GM12875 (cell line): Measurements from ENCODE around the gene LGR5.

ENCODE experiments used
- H3K4me3 ChIP-seq: one replicate; pipeline ENCODE4 v1.5.1; 2011; ENCODE audit warnings: low read depth, low read length, control low read depth
- TF ChIP-seq, protein P1 (sequence below): IDR thresholded peaks from 2 replicates; pipeline ENCODE4 v1.5.1; 2011; ENCODE audit warnings: low read depth, mild to moderate bottlenecking, control low read depth, inconsistent platforms, low read length, moderate library complexity, borderline replicate concordance; ENCODE audit not compliant: insufficient read depth

LGR5 gene

DNA sequence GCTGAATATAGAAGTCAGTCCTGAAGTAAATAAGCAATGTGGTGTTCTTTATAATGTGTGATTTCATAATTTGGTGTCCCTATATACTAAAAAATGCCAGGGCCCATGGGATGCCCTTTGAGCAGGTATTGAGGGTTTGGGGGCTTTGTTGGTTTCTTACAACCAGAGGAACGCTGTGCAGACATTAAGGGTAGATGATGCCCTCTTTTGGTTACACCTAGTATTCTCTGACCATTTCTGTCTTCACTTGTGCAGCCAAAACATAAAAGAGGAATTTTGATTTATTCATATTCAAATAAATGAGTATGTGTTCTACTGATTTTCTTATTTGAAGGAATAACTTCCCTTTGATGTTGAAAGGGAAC, 3.0 kb downstream of the LGR5 start:
- no peak overlapping the region for H3K4me3 ChIP-seq
- TF ChIP-seq, protein P1, sequence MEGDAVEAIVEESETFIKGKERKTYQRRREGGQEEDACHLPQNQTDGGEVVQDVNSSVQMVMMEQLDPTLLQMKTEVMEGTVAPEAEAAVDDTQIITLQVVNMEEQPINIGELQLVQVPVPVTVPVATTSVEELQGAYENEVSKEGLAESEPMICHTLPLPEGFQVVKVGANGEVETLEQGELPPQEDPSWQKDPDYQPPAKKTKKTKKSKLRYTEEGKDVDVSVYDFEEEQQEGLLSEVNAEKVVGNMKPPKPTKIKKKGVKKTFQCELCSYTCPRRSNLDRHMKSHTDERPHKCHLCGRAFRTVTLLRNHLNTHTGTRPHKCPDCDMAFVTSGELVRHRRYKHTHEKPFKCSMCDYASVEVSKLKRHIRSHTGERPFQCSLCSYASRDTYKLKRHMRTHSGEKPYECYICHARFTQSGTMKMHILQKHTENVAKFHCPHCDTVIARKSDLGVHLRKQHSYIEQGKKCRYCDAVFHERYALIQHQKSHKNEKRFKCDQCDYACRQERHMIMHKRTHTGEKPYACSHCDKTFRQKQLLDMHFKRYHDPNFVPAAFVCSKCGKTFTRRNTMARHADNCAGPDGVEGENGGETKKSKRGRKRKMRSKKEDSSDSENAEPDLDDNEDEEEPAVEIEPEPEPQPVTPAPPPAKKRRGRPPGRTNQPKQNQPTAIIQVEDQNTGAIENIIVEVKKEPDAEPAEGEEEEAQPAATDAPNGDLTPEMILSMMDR, result no peak

DNA sequence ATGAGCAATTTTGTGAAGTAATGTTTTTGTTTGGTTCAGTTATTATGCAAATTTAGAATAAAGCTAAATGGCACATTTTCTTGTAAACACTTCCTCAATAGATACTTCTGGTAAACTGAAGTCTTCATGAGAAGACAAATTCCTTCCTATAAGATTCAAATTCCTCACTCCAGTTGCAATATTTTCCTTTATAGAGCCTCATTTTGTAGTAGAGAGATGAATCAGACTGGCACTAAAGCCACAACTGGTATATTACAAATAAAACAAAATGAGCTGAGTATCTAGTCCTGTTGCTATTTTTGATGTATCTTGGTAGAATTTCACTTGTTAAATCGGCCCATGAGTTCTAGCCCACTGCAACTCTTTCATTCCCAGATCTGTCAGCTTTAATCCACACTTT, 5.5 kb downstream of the LGR5 start:
- TF ChIP-seq, protein P1, result no peak
- H3K4me3 ChIP-seq, result no peak overlapping the region

DNA sequence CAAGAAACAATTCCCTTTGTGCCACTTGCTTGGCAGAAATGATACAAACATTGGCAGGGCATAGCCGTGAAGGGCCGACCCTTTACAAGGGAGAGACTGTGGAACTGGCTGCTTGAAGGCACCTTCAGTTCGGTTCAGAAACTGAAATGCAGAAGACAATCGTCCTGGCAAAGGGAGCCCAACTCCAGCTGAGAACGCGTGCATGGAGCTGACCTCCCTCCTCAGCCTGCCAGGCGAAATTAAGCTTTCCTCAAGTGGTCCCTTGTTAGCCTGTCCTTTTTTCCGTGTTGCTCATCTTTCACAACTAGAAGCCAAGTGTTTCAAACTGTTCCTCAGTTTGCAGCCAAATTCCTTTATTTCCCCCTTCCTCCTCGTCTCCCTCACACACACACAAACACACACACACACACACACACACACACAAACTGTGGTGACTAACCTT, 8.1 kb downstream of the LGR5 start:
- no peak overlapping the region for H3K4me3 ChIP-seq
- TF ChIP-seq, protein P1, result no peak

DNA sequence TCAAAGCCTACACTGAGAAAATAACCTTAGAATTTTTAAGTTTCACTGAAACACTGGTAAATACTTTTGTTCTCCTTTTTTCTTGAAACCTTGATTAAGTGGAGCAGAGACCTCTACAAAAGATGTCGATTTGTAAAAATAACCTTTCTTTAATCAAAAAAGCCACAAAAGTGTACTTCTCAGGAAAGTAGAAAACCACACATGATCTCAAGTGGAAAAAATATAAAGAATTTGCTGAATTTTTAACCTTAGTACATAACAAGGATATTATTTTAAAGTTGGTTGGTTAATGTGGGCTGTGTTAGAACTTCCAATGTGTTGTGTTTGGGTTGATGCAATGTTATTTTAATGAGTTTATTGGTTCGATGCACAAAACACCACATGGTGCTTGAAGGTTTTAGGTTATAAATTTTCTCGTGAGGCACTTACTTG, 8.6 kb downstream of the LGR5 start:
- TF ChIP-seq, protein P1, result no peak
- H3K4me3 ChIP-seq, result no peak overlapping the region

DNA sequence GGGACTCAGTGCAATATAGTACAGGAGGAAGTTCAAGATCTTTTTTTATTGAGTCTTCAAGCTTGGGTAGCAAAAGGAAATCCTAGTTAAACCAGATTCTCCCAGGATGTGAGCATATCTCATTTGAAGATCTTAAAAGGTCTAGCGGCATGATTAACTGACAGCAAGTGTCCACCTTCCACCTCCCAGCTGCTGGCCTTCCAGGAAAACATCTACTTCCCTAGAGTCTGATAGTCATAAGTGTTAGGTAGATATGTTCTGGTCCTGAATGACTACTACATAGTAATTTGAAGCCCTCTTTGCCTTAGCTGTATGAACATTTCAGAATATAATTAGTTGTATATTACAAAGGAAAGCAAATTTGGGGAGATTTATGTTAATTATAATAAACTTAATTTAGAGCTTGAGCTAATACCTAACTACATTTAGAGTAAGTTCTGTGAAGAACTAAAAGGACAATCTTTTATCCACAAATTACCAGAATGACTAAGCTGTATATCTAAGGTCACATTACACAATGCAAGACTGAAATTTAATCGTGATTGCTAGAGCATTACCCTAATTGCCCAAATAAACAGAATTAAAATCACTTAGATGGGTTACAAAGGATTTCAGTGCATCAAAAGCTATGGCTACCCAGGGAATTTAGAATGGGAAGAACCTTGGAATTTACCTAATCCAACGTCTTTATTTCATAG, 9.9 kb downstream of the LGR5 start:
- H3K4me3 ChIP-seq, result no peak overlapping the region
- TF ChIP-seq, protein P1, result no peak

DNA sequence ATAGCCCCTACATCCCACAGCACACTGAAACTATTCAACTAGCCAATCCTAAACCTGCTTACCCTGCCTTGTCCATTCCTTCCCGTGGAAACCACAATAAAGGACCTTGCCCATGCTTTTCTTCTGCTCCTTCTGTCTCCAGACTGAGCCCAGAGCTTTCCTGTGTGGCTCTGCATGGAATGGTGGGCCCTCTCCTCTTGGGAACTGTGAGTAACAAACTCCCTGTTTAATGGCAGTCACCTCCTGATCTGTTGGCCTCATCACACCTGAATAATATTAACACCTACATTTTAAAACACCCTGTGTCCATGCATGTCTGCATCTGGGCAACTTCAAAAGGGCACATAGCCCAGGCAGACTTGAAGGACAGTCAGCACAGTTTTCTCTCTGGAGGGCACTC, 12.4 kb downstream of the LGR5 start:
- H3K4me3 ChIP-seq, result no peak overlapping the region
- TF ChIP-seq, protein P1, result no peak

DNA sequence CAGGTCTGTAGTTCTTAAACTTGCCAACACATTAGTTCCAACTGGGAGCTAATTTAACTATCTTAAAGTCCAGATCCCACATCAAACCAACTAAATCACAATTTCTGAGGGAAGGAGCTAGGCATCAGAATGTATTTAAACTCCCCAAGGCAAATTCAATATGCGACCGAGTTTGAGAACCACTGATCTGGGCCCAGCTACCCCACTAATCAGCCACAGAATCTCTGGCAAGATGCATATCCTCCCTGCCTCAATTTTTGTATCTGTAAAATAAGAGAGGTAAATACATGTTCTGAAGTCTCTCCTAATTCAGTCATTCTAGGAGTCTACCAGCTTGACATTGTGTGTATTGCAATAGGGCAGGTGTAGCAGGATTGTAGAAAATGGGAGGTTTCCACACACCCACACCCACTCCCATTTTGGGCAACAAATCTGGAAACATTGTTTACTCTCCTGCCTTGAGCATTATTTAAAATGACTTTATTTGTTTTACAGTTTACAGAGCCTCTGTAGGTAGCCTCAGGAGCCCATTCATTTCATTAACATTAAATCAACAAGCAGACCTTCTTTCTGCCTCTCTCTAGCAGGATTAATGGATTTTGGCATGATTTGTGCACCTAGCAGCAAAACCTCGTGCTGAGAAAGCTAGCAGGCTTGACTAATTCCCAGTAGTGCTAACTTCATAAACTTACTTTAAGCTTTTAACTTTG, 15.6 kb downstream of the LGR5 start:
- TF ChIP-seq, protein P1, result no peak
- H3K4me3 ChIP-seq, result no peak overlapping the region
